Epithelial cell of alveolus of lung (primary cell): ENCODE measurements around the gene SRPK3. TPM values are rescaled to one million over a fixed set of nuclear protein-coding genes. Genes with fewer than 3 reads are reported as not detected.

ENCODE experiments used
- total RNA-seq: library from RNA; depleted of rRNA; stranded (reverse); fragments of >200 nt; gene quantifications from 2 replicates; pipeline ENCODE4 v1.2.1, GENCODE V29; 2015

Gene SRPK3, protein sequence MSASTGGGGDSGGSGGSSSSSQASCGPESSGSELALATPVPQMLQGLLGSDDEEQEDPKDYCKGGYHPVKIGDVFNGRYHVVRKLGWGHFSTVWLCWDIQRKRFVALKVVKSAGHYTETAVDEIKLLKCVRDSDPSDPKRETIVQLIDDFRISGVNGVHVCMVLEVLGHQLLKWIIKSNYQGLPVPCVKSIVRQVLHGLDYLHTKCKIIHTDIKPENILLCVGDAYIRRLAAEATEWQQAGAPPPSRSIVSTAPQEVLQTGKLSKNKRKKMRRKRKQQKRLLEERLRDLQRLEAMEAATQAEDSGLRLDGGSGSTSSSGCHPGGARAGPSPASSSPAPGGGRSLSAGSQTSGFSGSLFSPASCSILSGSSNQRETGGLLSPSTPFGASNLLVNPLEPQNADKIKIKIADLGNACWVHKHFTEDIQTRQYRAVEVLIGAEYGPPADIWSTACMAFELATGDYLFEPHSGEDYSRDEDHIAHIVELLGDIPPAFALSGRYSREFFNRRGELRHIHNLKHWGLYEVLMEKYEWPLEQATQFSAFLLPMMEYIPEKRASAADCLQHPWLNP
- total RNA-seq, result 0.13 and 0.24 TPM in 2 replicates

DNA sequence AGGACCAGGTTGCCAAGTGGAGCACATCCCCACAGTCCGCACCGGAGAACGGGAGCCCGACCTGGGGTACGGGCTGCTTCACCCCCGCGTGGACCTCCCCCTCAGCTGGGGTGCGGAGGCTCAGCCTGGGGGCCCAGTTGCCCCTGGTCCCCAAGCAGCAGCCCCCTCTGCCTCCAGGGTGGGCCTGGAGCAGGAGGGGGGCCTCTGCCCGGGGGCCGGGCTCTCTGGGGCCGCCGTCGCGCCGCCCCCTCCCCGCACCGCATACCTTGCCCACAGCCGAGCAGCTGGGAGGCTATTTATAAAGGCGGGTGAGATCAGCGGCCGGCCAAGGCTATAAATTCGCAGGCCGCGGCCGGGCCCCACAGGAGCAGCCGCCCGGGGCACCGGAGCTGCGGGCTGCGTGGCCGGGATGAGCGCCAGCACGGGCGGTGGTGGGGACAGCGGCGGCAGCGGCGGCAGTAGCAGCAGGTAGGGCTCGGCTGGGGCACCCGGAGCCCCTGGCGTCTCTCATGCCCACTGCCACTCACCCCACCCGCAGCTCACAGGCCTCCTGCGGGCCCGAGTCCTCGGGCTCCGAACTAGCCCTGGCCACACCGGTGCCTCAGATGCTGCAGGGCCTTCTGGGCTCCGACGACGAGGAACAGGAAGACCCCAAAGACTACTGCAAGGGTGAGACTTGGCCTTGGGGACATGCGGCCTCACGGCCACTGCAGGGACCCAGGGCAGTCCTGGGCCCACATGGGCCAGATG is at the start of gene SRPK3:
Gene SRPK3, plus strand, starts transcription at position 364 of the 750 bp plus-strand sequence. Its CDS starts 46 bp downstream, at position 410.

DNA sequence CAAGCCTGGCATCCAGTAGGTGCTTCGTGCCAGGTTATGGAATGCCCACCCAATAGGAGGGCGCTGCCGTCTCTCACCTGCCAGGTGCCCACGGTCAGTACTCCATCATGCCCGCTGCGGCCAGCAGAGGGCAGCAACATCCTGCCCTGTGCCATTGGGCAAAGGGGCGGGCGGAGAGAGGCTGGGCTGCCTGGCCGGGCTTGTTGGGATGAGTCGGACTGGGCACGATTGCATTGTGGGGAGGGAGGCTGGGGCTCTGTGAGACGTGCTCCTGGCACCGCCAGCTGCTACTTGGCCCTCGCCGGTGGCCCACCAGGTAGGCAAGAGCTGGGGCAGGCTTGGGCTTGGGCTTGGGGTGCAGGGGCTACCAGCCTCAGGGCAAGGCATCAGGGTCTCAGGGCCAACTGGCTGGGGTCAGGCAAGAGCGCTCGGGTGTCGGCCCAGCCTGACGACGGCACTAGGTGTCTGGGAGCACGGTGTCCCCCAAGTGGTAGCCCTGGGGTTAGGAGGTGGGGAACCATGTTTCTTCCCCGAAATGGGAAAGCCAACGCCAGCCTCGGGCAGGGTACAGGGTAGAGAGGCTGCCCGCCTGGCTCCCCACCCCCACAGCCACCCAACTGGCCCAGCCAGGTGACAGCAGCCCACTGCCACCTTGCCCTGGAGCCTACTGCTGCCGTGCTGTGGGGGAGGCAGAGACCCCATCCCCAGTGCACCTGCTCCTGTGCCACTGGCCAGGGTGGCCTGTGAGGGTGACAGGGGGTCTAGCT is 16.7 kb upstream of the SRPK3 start, which contains the start of gene PLXNB3:
Gene PLXNB3, plus strand, starts transcription at position 261 of the 767 bp plus-strand sequence. CDS start 1,287 bp downstream, outside the sequence.

DNA sequence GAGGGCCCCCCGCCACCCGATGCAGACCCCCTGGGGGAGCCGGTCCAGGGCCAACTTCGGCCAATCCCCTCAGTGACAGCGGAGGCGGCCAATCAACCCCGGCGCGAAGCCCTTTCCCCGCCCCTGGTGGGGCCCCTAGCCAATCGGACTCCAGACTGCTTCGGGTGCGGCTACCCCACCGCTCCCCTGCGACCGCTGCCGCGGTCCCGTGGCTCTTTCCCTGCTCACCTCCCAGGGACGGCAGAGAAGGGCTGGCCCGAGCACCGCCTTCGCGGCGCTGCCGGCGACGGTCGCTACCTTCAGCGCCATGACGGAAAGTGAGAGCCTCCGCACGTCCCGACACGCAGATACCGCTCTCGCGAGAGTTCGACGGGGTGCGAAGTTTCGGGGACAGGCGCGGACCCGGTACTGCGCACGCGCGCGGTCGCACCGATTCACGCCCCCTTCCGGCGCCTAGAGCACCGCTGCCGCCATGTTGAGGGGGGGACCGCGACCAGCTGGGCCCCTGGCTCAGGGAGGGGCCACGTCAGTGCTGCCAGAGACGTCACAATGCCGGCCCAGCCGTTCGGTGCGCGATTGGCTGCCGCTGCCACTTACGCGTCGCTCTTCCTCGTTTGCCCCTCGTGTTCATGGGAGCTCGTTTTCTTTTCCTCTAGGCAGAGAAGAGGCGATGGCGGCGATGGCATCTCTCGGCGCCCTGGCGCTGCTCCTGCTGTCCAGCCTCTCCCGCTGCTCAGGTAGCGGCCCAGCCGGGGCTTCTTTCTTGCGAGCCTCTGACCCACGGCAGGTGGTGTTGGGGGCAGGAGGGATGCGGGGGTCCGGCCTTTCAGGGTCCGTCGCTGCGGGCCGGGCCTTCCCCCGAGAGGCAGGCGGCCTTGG is 13.4 kb downstream of the SRPK3 start, which contains the start of the genes IDH3G and SSR4:
Gene IDH3G, minus strand, starts transcription at position 358 of the 879 bp plus-strand sequence. Its CDS starts 49 bp downstream, at position 309.
Gene SSR4, plus strand, starts transcription at position 651 of the 879 bp plus-strand sequence. Its CDS starts 20 bp downstream, at position 671.

DNA sequence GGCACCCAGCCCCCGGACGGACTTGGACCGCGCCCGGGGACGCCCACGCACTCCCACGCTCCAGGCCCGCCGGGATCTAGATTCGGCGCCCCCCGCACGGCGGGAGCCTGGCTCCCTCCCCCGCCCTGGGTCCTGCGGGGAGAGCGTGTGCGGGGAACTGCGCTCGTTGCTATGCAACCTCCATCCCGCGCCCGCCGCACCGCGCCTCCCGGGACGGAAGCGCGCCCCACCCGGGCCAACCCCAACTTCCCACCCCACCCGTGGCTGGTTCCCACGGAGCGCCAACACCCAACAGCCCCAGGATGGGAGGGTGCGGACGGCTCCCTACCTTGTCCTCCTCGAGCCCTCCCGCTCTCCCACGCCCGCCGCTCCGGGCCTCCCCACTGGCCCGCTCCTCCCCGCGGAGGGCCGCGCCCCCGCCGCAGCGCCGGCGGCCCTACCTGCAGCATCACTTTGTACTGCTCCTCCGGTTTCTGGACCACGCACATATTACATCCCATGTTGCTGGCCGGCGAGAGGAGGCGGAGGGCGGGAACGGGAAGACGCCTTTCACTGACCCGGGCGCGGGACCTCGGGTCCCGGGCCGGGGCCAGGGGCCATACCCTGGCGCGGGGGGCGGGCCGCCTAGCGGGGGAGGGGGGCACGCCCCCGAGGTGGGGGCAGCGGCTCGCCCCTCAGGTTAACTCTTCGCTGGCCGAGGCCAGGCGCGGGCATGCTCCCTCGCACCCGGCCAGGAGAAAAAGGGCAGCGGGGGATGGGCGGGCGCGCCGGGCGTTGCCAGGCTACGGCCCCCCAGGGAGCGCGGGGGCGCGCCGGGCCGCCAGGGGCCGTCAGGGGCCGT is 49.2 kb downstream of the SRPK3 start, which contains the start of gene PDZD4:
Gene PDZD4, minus strand, starts transcription at position 746 of the 841 bp plus-strand sequence. Its CDS starts 246 bp downstream, at position 500.

Other genes with a start within 250 kb of the SRPK3 start
- gene CCNQ, start 181.9 kb upstream of the SRPK3 start, total RNA-seq, result 20.4 and 40.1 TPM in 2 replicates
- gene DUSP9, start 133.8 kb upstream of the SRPK3 start, total RNA-seq, result 0.32 and 0.39 TPM in 2 replicates
- 2.0 TPM in 1 of 2 replicates, not detected in the other for gene PNCK, start 107.2 kb upstream of the SRPK3 start, total RNA-seq
- 9.1 and 29.3 TPM in 2 replicates for gene SLC6A8, start 93.1 kb upstream of the SRPK3 start, total RNA-seq
- 76.3 and 111 TPM in 2 replicates for gene BCAP31, start 56.7 kb upstream of the SRPK3 start, total RNA-seq
- 14.0 and 14.5 TPM in 2 replicates for gene ABCD1, start 56.2 kb upstream of the SRPK3 start, total RNA-seq
- gene PLXNB3, start 16.8 kb upstream of the SRPK3 start, total RNA-seq, result 1.4 and 4.2 TPM in 2 replicates
- gene IDH3G, start 13.3 kb downstream of the SRPK3 start, total RNA-seq, result 84.3 and 112 TPM in 2 replicates
- gene SSR4, start 13.6 kb downstream of the SRPK3 start, total RNA-seq, result 302 and 438 TPM in 2 replicates
- 0.39 and 0.48 TPM in 2 replicates for gene PDZD4, start 49.5 kb downstream of the SRPK3 start, total RNA-seq
- 0.56 and 1.8 TPM in 2 replicates for gene L1CAM, start 105.1 kb downstream of the SRPK3 start, total RNA-seq
- not detected in 2 replicates for gene AVPR2, start 123.6 kb downstream of the SRPK3 start, total RNA-seq
- gene ARHGAP4, start 145.2 kb downstream of the SRPK3 start, total RNA-seq, result 1.6 and 6.7 TPM in 2 replicates
- 81.6 and 104 TPM in 2 replicates for gene NAA10, start 154.0 kb downstream of the SRPK3 start, total RNA-seq
- 0.52 and 3.3 TPM in 2 replicates for gene RENBP, start 163.6 kb downstream of the SRPK3 start, total RNA-seq
- gene HCFC1, start 190.8 kb downstream of the SRPK3 start, total RNA-seq, result 35.6 and 45.3 TPM in 2 replicates
- gene TMEM187, start 191.7 kb downstream of the SRPK3 start, total RNA-seq, result 6.5 and 6.6 TPM in 2 replicates
- 57.1 and 89.2 TPM in 2 replicates for gene IRAK1, start 238.9 kb downstream of the SRPK3 start, total RNA-seq